ENCODE data around the gene TSPAN2.

- no peak for TF ChIP-seq CREB1 (IDR thresholded peaks at IDR 0.05; ENCODE audit: low read depth)
- no peak for TF ChIP-seq YY1 (IDR thresholded peaks at IDR 0.05; ENCODE audit: low read depth)
- no peak for TF ChIP-seq MAX (IDR thresholded peaks at IDR 0.05)
- no peak for TF ChIP-seq RAD21 (IDR thresholded peaks at IDR 0.05; ENCODE audit: low read depth)
- TF ChIP-seq REST (IDR thresholded peaks at IDR 0.05; ENCODE audit: low read depth) = no peak
- no peak for TF ChIP-seq NFIC (IDR thresholded peaks at IDR 0.05)
- no peak for TF ChIP-seq CEBPB (IDR thresholded peaks at IDR 0.05)
- no peak for TF ChIP-seq TCF12 (IDR thresholded peaks at IDR 0.05; ENCODE audit: low read depth)
- no peak for TF ChIP-seq FOXM1 (IDR thresholded peaks at IDR 0.05; ENCODE audit: borderline replicate concordance, low read depth)
- no peak for TF ChIP-seq EGR1 (IDR thresholded peaks at IDR 0.05)
Observed at GRCh38 chr1:115129071-115129640, 39.9 kb upstream of the TSPAN2 start.
